NCI-H2196 treated with DMSO at 0.1 percent for 48 hours (cell line): ENCODE results near the gene CCDC187.
"Not testable (repeated sequence)": the region's sequence is repeated elsewhere in the genome, so short reads cannot be mapped to it uniquely, and the experiment has no call there.

Source experiments
- DNase-seq: peaks from one replicate; lab custom pipeline; 2025; ENCODE audit not compliant: unreplicated experiment; lab: John Stamatoyannopoulos, UW

The CCDC187 gene

DNA sequence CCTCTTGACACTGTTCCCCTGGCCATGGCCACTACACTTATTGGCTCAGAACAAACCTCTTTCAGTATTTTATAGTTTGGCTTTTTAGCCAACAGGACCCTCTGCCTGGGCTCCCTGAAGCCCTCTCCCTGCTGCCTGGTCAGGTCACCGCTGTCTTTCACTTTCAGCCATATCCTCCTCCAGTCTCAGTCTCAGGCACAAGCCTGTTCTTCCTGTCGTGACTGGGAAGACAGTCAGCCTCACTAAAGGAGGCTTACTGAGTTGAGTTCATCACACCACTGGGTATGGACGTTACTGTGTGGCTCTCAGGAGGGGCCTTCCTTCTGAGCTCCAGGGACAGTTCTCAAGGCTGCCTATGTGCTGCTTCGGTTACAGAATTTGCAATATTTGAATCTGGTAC, 60.3 kb downstream of the CCDC187 start:
- no peak for DNase-seq

DNA sequence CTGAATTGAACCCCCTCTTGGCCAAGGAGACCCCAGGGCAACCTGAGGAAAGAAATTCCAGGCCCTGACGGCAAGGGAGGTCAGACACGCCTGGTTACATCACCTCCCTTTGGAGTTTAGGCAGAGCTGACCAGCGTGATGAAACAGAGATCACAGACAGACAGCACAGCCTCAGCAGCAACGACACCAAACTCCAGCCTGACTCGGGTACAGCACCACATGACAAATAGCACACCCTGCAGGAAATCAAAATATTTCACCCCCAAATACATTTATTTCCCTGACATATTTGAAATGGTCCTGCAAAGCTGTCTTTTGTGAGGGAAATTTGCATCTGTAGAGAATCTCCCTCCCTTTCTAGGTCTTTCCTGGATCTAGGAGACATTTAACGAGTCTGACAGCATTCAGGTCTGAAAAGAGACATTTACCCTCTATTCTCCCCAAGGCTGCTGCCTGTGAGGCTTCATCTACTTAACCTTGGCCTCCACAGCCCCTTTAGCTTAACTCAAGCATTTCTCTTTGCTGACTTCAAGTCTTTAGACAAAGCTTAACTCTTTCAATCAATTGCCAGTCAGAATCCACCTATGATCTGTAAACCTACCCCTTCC, 60.9 kb downstream of the CCDC187 start:
- DNase-seq, result no peak

DNA sequence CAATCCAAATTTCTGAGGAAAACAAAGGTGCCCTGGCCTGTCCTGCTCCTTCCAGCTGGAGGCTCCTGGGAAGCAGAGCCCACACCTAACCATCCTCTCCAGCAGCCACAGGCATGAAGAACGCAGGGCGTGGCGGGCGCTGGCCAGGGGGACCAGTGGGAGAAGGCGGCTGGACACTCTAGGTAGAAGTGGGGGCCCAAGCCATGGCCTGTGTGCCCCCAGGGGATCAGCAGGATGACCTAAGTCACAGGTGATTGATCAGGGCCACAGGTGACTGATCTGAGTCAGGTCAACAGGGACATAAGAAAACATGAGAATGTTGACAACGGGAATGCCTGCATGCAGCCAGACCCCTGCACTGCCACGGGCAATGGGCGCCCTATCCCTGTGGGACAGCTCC, 61.6 kb downstream of the CCDC187 start:
- no peak for DNase-seq

DNA sequence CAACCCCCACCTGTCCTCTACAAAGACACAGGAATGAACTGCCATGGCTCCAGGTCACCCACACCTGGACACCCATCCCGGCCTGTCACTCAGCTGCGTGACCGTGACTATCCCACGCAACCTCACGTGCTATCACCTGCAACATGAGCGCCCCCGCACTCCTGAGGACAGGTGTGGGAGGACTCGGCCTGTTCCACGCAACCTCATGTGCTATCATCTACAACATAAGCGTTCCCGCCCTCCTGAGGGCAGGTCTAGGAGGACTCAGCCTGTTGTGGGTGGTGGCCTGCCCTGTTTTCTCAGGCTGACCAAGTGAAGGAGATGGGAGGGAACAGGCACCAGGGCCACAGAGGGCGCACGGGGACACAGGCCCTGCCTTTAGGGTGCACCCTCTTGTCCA, 62.4 kb downstream of the CCDC187 start:
- DNase-seq, result no peak

DNA sequence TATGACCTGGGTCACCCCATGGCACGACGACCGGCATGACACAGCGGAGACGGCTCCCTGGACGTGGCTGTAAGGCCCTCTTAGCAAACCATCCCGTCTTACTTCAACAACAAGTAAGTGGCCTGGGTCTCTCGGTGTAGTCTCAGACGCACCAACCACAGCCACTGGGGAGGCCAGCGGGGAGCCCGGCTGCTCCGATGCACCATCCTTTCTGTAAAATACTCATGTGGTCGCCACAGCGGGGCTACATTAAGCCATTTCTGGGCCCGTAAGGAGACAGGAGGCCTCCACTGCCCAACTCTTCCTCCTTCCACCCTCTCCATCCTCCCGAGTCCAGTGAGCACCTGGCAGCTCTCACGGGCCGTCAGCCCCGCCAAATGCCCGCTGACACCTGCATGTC, 63.0 kb downstream of the CCDC187 start:
- DNase-seq, result no peak

DNA sequence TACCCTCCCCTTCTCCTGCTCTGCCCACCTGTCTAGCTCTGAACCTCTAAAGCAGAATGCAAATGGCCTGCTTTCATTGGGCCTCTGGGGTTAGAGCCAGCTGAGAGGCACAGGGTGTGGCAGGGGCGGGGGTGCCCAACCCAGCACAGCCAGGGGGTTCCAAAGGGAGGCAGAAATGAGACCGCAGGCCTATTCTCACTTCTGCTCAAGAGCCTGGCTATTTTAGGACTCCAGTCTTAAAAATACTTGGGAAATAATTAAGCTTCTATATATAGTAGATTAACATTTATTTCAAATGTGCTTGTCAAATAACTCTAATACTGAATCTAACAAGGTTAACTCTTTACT, 63.9 kb downstream of the CCDC187 start:
- no peak for DNase-seq

DNA sequence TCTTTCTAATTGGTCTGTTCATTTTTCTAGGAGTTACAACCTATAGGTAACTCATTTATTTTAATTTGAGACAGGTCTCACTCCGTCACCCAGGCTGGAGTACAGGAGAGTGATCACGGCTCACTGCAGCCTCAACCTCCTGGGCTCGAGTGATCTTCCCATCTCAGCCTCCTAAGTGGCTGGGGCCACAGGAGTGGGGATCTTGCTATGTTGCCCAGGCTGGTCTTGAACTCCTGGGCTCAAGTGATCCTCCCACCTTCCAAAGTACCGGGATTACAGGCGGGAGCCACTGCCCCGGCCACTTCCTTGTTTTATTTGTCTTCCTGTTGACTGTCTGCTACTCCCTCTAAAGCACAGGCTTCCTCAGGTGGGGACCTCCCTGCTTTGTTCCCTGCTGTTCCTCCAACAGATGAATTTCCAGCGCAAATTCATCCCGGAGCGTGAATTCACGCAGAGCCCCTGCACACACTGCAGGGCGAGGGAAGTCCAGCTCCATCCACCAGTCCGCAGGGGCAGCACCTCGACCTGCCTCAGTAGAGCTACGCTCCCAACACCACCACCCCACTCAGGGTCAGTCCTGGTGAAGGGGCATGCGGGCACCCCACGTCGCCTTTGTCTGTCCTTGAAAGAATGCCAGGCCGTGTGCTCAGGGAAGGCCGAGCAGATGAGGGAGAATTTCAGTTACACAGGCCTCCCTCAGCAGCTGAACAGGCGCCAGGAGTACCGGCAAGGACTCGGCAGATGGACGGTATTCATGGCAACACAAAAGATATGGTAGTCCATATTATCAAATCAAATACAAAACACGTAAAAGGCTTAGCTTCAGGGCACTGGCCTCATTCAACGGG, 64.5 kb downstream of the CCDC187 start:
- DNase-seq, result peak; percentile 23

DNA sequence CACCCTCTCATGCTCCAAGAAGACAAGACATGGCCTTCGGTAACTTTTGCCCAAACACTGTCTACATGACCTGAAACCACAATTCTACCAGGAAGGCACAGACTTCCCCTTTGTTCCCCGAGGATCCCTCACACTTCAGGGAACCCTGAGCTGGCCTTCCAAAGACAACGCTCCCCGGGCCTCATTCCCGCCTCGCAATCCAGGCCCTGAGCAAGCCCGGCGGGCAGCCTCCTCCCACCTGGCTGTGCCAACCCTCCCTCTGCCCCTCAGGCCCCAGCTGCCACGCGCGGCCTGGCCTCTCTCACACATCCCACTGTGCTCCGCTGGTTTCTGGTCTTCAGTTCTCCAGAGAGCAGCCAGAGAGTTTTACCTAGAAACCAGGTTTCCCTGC, 65.6 kb downstream of the CCDC187 start:
- DNase-seq, result no peak

DNA sequence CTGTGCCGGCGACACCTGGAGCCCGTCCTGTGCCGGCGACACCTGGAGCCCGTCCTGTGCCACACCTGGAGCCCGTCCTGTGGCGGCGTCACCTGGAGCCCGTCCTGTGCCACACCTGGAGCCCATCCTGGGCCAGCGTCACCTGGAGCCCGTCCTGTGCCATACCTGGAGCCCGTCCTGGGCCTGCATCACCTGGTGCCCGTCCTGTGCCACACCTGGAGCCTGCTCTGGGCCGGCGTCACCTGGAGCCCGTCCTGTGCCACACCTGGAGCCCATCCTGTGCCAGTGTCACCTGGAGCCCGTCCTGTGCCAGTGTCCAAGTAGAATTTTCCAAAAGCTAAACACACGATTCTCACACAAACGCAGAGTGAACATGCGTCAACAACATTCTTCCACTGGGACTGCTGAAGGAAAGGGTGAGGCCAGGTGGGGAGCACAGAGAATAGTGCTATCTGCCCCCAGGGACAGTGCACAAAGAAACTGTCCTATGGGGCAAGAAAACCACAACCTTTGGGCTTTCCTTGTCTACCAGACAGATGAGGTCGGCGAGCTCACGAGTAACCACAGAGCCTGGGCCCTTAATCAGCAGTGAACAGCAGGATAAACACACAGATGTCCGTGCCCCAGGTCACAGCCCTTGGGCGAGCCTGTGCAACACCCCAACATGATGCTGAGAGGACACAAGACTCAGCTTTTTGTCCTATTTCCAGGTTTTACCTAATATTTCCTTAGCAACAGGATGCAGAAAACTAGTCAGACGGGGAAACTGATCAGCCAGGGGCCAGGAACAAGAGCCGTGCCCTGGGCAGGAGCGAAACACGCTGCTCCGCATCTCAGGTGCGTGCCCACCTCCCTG, 66.2 kb downstream of the CCDC187 start:
- DNase-seq, result no peak

DNA sequence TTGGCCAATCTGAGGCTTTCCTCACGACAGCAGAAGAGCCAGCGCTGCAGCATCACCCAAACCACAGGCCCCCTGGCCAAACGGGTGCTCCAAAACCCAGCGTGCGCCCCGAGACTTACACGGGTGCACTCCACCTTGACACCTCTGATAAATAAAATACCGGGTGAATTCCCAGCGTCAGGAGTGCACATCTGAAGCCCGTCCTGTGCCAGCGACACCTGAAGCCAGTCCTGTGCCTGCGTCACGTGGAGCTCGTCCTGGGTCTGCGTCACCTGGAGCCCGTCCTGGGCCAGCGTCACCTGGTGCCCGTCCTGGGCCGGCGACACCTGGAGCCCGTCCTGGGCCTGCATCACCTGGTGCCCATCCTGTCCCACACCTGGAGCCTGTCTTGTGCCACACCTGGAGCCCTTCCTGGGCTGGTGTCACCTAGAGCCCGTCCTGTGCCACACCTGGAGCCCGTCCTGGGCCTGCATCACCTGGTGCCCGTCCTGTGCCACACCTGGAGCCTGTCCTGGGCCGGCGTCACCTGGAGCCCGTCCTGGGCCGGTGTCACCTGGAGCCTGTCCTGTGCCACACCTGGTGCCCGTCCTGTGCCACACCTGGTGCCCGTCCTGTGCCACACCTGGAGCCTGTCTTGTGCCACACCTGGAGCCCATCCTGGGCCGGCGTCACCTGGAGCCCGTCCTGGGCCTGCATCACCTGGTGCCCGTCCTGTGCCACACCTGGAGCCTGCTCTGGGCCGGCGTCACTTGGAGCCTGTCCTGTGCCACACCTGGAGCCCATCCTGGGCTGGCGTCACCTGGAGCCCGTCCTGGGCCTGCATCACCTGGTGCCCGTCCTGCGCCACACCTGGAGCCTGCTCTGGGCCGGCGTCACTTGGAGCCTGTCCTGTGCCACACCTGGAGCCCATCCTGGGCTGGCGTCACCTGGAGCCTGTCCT, 67.2 kb downstream of the CCDC187 start:
- DNase-seq, result not testable (repeated sequence)

DNA sequence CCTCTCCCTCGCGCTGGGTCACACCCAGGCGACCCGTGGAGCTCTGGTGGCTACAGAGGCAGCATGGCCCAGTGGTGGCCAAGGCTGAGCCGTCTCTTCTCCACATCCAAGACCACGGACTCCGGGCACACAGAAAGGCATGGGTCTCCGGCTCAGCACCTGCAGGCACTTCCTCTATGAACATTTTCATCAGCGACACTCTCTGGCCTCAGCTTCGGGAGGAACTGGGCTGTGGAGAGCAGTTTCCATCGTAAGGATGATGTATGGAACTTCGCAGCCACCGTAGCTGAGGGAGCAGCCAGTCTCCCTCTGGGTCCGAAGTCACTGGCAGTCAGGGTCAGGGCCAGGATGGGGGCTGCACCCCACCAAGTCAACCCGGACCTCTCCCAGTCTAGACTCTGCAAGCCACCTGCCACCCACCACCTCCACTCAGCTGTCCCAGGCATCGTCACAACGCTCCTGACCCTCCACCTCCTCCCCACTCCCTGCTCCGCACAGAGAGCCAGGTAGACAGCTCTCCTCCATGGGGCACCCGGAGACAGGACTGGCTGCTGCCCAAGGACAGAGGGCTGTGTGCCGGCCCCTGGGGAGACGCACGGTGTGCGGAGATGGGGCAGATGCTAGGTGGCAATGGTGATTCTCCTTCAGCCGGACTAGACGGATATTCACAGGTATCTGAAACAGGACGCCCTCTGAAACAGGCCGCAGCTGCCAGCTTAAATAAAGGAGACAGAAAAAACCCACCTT, 68.0 kb downstream of the CCDC187 start:
- no peak for DNase-seq

DNA sequence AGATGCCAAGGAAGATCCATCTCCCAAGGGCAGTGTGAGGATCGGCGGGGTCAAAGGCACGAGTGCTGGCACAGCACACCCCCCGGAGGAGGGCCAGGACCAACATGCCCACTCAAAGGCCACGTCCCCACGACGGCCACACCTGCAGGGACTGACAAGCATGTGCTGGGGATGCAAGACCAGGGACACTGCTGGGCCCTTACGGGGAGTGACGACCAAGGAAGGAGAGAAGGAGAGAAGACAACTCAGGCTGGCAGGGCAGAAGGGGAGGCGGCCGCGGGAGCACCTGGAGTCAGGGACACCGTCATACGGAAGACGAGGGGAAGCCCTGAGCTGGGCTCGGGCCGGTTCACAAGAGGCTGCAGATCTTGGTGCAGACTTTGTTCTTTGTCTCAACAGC, 68.7 kb downstream of the CCDC187 start:
- no peak for DNase-seq

DNA sequence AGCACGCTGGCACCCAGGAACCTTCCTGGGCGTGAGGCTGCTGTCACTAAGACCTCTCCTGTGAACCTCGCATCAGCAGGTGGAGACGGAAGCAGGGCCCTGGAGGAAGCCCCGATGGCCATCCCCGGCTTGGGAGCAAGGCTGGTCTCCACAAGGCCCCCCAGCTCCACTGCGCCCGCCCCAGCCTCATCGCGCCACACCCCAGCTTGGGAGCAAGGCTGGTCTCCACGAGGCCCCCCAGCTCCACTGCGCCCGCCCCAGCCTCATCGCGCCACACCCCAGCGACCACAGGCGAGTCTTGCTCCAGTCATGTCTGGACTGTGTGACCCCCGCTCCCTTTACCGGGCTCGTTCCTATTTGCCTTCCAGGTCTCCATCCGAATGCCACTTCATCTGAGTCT, 69.3 kb downstream of the CCDC187 start:
- DNase-seq, result no peak

DNA sequence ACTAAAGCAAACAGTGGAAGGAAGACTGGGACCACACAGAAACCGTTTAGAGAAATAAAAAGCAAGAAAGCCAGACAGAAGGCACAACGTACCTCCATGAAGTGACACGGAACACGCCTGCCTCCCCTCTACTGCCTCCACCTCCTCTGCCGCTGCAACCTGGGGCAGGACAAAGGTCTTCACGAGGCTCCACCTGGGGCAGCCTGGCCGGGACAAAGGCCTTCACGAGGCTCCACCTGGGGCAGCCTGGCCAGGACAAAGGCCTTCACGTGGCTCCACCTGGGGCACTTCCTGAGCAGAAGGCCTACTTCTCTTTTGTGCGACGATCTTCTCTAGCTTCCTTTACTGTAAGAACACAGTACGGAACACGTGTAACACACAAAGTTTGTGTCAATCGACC, 70.0 kb downstream of the CCDC187 start:
- no peak for DNase-seq

DNA sequence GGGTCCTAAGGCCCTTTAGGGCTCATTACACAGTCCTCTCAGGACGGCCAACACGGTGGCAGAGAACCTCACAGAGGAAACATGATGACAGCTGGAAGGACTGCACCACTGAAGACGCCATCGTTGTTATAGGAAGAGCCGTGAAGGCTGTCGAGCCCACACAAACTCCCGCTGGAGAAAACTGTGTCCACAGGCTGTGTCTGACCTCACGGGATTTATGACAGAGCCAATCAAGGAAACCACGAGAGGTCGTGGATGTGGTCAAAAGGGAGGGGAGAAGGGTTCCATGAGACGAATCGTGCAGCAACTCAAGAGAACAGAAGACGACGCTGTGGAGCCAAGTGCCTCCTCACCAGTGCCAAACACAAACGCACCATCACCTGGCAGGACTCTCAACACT, 70.5 kb downstream of the CCDC187 start:
- no peak for DNase-seq

DNA sequence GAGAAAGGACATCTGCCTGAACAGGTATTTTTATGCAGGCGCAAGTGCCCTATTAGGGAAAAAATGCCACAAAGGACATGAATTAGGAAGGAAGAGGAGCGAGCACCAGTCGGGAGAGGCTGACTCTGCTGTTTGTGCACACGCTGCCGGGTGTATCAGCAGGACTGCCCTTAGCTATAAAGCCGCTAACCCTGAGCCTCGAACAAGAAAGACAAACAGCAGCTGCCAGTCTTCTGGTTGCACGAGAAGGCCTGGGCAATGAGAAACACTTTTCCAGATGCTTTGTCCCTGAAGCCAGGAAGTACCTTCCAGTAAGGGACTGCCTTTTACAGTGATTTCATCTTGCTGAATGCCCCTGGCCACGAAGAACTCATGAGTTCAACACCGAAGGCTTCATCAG, 70.9 kb downstream of the CCDC187 start:
- DNase-seq, result no peak

DNA sequence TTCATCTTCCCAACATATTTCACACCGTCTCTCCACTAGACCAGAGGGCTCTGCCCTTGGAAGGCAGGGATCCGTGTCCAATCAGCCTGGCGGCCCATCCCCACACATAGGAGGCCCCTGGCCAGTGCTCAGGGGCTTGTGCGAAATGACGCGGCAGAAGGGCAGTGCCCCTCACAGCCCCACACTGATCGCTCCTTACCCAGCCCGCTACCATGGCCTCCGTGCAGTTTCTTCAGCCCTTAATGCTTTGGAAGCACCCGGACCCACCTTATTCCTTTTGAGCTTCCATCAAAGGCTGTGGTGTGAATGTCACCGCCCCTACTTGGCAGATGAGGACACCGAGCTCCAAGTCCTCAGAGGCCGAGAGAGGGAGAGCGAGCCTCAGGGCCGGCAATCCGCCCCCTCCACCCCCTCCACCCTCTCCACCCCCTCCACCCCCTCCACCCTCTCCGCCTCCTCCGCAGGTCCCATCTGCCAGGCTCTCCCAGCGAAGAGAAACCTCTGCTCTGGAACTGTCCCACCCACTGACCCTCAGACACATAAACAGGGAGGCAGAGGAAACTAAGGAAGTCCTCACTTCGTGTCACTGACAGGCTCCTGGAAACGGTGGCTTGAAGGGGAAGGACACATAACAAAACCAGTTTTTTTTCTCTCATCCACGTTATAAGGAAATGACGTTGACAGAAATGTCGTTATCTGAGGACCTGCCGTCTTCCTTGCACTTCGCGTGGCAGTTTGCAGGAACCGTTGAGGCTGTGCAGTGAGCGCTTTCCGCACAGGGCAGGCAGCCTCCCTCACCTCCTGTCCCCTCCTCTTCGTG, 72.2 kb downstream of the CCDC187 start:
- DNase-seq, result no peak

DNA sequence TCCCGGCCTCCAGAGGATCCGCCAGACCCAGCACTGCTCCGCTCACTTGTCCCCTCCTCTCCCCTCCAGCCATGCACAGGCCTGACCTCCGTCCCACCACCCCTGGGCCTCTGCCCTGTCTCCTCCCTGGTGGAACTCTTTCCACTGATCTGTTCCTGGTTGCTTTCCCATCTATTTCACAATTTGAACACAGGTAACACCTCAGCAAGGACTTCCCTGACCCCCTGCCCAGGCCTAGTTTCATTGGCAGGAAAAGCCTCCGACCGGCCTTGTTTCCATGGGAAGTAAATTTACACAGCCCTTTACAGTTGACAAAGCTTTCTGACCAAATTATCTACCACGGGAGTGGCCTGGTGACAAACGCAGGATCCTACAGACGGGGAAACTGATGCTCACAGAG, 73.1 kb downstream of the CCDC187 start:
- no peak for DNase-seq

DNA sequence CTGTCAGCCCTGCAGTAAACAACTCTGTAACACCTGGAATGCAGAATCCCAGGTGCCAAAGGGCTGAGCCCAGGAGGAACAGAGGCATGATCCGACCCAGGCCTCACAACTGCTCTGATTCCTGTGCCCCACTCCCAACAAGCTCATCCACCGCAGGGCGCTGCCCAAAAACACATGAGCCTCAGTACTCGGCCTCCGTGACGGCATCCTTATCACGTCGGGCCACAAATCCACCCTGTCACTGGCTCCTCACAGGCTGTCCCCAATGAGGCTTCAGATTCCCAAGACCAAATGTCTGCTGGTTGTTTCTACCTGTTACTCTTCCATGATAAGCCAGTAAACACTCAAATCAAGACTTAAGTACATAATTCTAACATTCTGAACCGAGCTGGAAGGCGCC, 73.5 kb downstream of the CCDC187 start:
- no peak for DNase-seq
